H1 (cell line): Measurements from ENCODE around the gene FIBIN.

Experiments used
- ATF2 ChIP-seq: IDR thresholded peaks from 2 replicates; pipeline ENCODE4 v1.6.1; 2012; ENCODE audit warnings: low read length, inconsistent platforms
- BACH1 ChIP-seq: IDR thresholded peaks from 2 replicates; pipeline ENCODE4 v1.6.1; 2012; ENCODE audit warnings: low read length, improper control_type of control experiment
- CBX8 ChIP-seq: fragments of 300-800, 300-1000 bp; sonication (generic); IDR thresholded peaks from 2 replicates; pipeline ENCODE4 v1.7.1; 2016; ENCODE audit warnings: low read depth, low read length, borderline replicate concordance
- CEBPB ChIP-seq: IDR thresholded peaks from 2 replicates; pipeline ENCODE4 v1.6.1; 2012; ENCODE audit warnings: low read depth, low read length
- CREB1 ChIP-seq: IDR thresholded peaks from 2 replicates; pipeline ENCODE4 v1.6.1; 2012; ENCODE audit warnings: inconsistent platforms
- CTCF ChIP-seq, 3 experiments: IDR thresholded peaks; 1 replicate in 2 of 3; 2 replicates in 1 of 3; pipeline versions ENCODE4 v1.5.1 to v1.6.1; 2011; ENCODE audit warnings: low read length in 3 of 3, mild to moderate bottlenecking in 3 of 3, inconsistent platforms in 2 of 3, low read depth in 1 of 3, moderate library complexity in 1 of 3; ENCODE audit not compliant: insufficient read depth in 1 of 3; ENCODE audit errors: control extremely low read depth in 1 of 3
- GABPA ChIP-seq: IDR thresholded peaks from 2 replicates; pipeline ENCODE4 v1.6.1; 2011; ENCODE audit warnings: mild to moderate bottlenecking, low read length, moderate library complexity, borderline replicate concordance; ENCODE audit not compliant: insufficient read depth
- KDM5A ChIP-seq: fragments of 200-600 bp; IDR thresholded peaks from 2 replicates; pipeline ENCODE4 v1.7.1; 2012; ENCODE audit warnings: mild to moderate bottlenecking, low read length, inconsistent platforms, mixed read lengths
- POLR2AphosphoS5 ChIP-seq: IDR thresholded peaks from 2 replicates; pipeline ENCODE4 v1.6.1; 2011; ENCODE audit warnings: low read depth, low read length
- SRF ChIP-seq: IDR thresholded peaks from 2 replicates; pipeline ENCODE4 v1.6.1; 2011; ENCODE audit warnings: mild to moderate bottlenecking, low read depth, low read length, moderate library complexity
- TAF1 ChIP-seq: IDR thresholded peaks from 2 replicates; pipeline ENCODE4 v1.6.1; 2011; ENCODE audit warnings: mild to moderate bottlenecking, low read depth, low read length
- USF2 ChIP-seq: IDR thresholded peaks from 2 replicates; pipeline ENCODE4 v1.6.1; 2011; ENCODE audit warnings: low read length, improper control_type of control experiment
- YY1 ChIP-seq: IDR thresholded peaks from 2 replicates; pipeline ENCODE4 v1.6.1; 2011; ENCODE audit warnings: low read depth, mild to moderate bottlenecking, low read length

GRCh38 chr11:27011560-27012233 lies 17.8 kb downstream of the FIBIN start:
- TF ChIP-seq ATF2 (no peak), KDM5A (no peak), YY1 (no peak), GABPA (no peak), TAF1 (no peak), SRF (no peak), BACH1 (no peak), CTCF (IDR thresholded peaks at IDR 0.05; ENCODE audit: control extremely low read depth in 1 of 3, insufficient read depth in 1 of 3, low read depth in 1 of 3, low read length in 3 of 3) (no peak), CBX8 (no peak), CEBPB (no peak), USF2 (no peak), POLR2AphosphoS5 (no peak), CREB1 (no peak)
